Astrocyte of the hippocampus (primary cell): ENCODE data around the gene TMEM272.

Experiments
- DNase-seq: peaks from one replicate; pipeline ENCODE4 v3.0.0; 2011; ENCODE audit warnings: low read depth, low spot score

The TMEM272 gene

GRCh38 chr13:51849145-51850101, 4.4 kb upstream of the TMEM272 start:
- DNase-seq: no peak

- peak; percentile 41 for DNase-seq
These were observed 3.7 kb upstream of the TMEM272 start for GRCh38 chr13:51848674-51849073.

DNA sequence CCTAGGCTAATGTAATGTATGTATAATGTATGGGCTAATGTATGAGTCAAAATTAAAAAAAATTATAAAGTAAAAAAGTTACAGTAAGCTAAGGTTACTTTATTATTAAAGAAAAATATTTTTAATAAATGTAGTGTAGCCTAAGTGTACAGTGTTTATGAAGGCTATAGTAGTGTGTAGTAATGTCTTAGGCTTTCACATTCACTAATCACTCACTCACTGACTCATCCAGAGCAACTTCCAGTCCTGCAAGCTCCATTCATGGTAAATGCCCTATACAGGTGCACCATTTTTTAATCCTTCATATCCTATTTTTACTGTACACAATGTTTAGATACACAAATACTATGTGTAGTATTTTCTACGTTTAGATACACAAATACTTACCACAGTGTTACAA, 1.8 kb upstream of the TMEM272 start:
- no peak for DNase-seq

- DNase-seq: no peak
These were observed 769 bp upstream of the TMEM272 start for GRCh38 chr13:51845574-51846318.

GRCh38 chr13:51843529-51843928, 1.4 kb downstream of the TMEM272 start:
- no peak for DNase-seq

- DNase-seq: no peak
These were observed 3.2 kb downstream of the TMEM272 start for GRCh38 chr13:51841732-51842131.

DNA sequence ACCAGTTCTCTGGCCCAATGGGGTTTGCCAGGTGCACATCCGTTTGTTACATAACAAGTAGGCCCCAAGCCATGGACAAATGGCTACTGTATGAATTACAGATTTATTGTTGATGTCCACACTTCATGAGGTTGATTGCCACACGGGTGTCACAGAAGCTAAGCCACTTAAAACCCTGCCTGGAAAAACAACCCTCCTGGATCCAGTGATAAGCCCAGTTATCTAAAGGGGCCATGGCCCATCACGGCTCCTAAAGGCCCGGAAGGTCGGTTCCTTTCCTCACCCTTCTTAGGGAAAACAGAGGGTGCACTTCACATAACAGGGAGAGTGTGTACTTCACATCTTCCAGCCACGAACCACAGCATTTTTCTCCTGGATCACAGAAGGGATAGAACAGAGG, 4.1 kb downstream of the TMEM272 start:
- DNase-seq: no peak

DNA sequence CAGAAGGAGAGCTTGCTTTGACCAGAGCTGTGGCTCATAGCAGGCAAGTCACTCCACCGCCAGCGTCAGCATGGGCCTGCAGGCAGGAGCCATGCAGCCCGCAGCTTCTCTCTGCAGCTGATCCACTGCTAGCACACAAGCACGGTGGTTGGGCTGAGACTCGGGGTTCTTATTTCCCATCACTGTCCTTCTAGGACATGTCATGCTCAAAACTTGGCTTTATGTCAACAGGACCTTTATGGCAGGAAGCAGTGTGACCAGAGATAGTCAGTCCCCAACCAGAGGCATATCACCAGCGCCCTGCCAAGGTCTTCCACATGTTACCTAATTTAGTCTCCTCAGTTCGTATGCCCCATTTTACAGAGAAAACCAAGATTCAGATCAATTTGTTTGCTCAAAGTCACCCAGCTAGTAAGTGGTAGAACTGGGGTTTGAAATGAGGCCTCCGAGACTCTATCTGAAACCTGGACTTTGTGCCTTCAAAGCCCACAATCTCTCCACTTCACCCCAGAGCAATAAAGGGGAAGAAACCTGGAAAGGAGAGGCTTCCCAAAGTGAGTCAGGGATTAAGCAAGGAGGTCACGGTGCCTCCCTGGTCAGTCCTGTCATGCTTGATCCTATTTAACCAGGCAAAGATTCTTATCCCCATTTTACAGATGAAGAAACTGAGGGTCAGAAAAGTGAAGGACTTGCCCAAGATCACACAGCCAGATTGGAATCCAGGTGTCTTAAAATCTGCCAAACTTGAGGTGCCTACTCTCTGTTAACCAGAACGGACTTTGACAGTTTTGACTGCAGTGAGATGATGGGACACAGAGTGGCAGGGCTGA, 5.1 kb downstream of the TMEM272 start:
- DNase-seq: no peak

GRCh38 chr13:51838240-51838846, 6.6 kb downstream of the TMEM272 start:
- DNase-seq: peak; percentile 73

GRCh38 chr13:51837016-51837415, 8.0 kb downstream of the TMEM272 start:
- DNase-seq: no peak

DNA sequence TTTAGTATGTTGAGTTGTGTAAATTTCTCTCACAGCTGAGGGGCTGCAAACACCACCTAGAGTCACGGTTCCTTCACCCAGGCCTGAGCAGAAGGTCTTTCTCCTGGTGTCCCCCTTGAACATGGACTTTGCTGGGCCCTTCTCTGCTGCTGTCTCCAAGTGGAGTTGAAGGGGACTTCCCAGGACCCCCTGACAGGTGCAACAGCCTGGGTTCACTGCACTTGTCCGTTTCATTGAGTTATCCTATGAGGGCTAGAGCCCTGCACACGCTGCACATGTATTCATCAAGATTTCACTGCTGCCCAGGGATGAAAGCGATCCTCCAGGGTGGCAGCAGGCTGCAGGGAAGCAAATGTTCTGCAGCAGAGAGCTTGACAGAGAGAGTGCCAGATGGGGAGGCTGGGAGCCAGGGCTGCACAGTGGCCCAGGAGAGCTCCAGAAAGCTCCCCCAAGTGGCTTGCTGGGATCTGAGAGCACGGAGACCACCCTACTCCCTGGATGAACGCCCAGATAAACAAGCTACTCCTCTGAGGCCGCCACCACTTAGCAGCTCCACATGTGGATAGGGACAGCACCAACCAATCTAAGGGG, 10.3 kb downstream of the TMEM272 start:
- no peak for DNase-seq

DNA sequence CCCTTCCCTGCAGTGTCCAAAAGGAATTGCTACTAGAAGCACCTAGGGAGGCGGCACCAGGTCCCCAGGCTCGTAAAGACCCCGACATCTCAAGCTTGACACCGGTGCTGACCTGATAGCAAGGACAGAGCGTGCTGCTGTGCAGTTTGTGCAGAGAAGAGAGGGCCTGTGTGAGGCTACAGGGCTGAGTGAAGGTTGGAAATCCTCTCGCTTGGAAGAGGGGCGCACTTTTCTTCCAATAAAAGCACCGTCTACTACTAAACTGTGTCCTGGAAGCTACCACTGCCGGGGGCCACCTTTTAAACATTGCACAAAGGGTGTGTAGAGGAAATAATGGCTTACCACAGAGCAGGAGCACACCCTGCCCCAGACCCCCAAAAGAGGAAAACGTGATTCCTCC, 11.0 kb downstream of the TMEM272 start:
- no peak for DNase-seq

DNA sequence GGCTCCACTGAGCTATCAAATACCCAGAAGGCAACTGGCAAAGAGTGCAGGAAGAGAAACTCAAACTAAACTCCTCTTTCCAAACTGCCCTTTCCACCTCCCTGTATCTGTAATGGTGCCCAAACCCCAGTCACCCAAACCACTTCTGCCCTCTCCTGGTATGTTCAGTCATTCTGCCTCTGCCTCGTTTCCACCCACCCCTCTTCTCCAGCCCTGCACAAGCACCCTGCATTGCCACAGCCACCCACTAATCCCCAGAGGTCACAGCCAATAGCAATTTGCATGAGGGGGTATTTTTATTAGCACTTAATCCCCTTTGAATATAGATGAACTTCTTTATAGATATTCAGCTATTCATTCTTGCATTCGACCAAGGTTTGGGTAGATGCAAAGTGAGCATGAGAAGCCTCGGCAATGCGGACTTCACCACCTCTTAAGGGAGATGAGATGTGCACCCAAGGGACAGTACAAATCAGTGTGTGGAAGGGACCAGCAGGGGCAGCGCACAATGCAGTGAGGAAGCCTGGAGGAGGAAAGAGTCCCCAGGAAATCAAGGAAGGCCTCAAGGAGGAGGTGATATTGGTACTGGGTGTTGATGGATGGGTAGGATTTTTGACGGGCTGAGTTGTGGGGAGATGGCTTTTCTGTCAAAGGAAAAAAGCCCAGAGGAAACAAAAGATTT, 12.4 kb downstream of the TMEM272 start:
- DNase-seq: peak; percentile 14

DNA sequence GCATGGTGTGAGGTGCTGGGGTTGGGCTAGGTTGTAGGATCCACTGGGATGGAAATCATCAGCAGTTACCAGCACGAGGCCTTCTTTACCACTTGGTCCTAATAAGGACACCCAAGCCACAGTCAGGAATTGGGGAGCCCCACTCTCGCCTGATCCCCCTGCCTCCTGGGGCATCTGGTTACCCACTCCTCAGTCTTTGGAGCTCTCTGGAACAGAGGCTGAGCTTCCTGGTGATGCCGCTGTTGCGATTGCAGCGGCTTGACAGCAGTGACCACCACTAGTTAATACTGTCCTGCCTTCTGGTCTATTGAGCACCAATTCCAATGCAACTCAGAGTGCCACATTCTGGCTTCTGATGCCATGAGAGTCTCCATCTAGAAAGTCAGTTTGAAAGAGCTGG, 13.5 kb downstream of the TMEM272 start:
- DNase-seq: no peak

DNA sequence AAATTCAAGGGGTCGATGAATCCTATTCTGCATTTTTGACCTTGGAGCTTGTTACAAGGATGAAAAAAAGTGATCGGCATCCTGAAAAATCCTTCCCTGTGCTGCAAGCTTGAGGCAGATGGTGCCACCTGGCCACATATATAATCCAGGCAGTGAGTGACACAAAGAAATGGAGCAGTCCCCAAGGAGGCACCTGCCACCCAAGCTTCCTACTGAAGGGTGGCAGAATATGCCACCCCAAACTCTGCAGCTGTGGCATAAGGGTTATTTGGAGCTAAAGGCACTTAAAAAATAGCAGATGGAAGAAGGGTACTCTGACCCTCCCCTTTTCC, 15.4 kb downstream of the TMEM272 start:
- DNase-seq: no peak

DNA sequence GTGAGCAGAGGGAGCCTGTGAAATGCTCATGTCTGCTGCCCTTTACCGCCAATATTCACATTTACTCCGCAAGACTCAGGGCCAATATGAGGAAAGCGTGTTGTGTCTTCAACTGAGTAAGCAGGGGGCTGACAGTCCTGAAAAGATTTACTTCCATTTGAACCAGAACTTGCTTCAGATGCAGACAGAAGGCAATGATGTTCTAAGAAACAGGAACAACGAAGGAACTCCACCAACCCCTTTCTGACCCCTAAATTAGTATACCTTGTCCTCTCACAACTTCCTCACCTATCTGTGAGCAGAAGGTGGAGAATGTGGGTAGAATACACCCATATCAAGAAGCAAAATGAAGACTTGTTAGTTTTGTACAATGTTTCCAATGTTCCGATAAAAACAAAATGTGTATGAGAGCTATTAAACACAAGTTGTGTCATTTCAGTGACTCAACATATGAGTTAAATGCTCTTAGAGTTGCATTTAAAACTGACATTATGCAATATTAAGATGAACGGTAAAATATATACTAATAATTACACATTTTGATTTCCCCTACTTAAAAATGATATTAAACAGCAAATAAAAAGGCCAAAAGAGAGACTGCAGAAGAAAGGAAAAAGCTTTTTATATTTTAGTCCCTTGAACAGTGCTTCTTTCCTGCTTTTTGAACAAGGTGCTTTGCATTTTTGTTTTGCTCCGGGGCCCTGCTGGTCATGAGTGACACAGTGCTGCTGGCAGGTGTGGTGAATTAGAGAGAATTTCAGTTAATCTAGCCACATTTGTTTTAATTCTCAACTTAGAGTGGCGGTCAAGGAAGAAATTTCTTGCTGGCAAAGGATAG, 16.0 kb downstream of the TMEM272 start:
- no peak for DNase-seq

- DNase-seq: no peak
These were observed 17.7 kb downstream of the TMEM272 start for GRCh38 chr13:51827254-51827653.

DNA sequence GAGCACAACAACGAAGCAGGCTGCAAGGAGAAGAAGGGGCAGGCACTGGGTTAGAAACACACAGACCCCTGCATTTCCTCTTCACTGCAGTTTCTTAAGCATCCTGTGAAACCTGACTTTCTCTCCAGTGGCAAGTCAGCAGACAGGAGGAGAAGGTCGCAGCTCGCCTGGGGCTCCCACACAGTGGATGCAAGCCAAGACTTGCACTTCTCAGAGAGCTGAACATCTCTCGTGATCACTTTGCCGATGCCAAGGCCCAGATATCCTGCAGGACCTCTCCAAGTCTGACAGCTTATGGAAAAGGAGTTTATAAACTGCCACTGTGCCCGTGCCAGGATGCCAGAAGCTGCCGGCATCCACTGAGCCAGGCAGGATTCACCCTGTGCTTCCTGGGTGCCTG, 18.4 kb downstream of the TMEM272 start:
- no peak for DNase-seq

GRCh38 chr13:51825681-51826254, 19.2 kb downstream of the TMEM272 start:
- no peak for DNase-seq
